CD4-positive, CD25-positive, alpha-beta regulatory T cell (primary cell): ENCODE data around the gene APOM. TPM values are rescaled to one million over a fixed set of nuclear protein-coding genes. Genes with fewer than 3 reads are reported as not detected.

Experiments
- ATAC-seq, 2 donors: fragments of 150-1000 bp; cut with Tn5 transposase; one replicate each; pipeline ENCODE4 v1.10.0; 2021; ENCODE audit warnings: low read depth in 2 of 2, moderate number of reproducible peaks in 2 of 2, moderate library complexity in 1 of 2
- DNase-seq, 3 donors: peaks; one replicate each; pipeline versions ENCODE4 v3.0.0 to v3.0.0-alpha.2; 2012 to 2022; ENCODE audit warnings: mixed read lengths in 1 of 3
- H3K27ac ChIP-seq: one replicate; pipeline ENCODE4 v1.7.0; 2013; ENCODE audit warnings: mild to moderate bottlenecking, low read length; ENCODE audit not compliant: insufficient read depth, poor library complexity, severe bottlenecking
- H3K27me3 ChIP-seq: one replicate; pipeline ENCODE4 v1.7.0; 2013; ENCODE audit warnings: low read length; ENCODE audit not compliant: control insufficient read depth, insufficient read depth
- H3K36me3 ChIP-seq: one replicate; pipeline ENCODE4 v1.7.0; 2013; ENCODE audit warnings: mild to moderate bottlenecking, low read length, moderate library complexity; ENCODE audit not compliant: control insufficient read depth, insufficient read depth
- H3K4me1 ChIP-seq: 2 replicates; pipeline ENCODE4 v1.7.0; 2013; ENCODE audit warnings: mild to moderate bottlenecking, low read length; ENCODE audit not compliant: insufficient read depth, control insufficient read depth, poor library complexity, severe bottlenecking
- H3K4me3 ChIP-seq: one replicate; pipeline ENCODE4 v1.7.0; 2013; ENCODE audit warnings: low read depth, mild to moderate bottlenecking, low read length, moderate library complexity
- H3K9me3 ChIP-seq, 2 experiments: 1 replicate in 1 of 2; 2 replicates in 1 of 2; pipeline ENCODE4 v1.7.0; 2013; ENCODE audit warnings: low read length in 2 of 2, mild to moderate bottlenecking in 1 of 2, moderate library complexity in 1 of 2; ENCODE audit not compliant: control insufficient read depth in 2 of 2
- H3K27ac Mint-ChIP-seq, 3 donors: one replicate each; pipeline ENCODE4 v1.8.0; 2020 to 2022; ENCODE audit warnings: mild to moderate bottlenecking in 3 of 3, mixed read lengths in 3 of 3, moderate library complexity in 2 of 3
- H3K27me3 Mint-ChIP-seq: one replicate; pipeline ENCODE4 v1.8.0; 2022; ENCODE audit warnings: mild to moderate bottlenecking, mixed read lengths
- H3K36me3 Mint-ChIP-seq: one replicate; pipeline ENCODE4 v1.8.0; 2020; ENCODE audit warnings: mixed read lengths
- H3K4me1 Mint-ChIP-seq, 4 donors: one replicate each; pipeline ENCODE4 v1.8.0; 2020 to 2022; ENCODE audit warnings: mixed read lengths in 4 of 4, mild to moderate bottlenecking in 1 of 4
- H3K4me3 Mint-ChIP-seq, 4 donors: one replicate each; pipeline ENCODE4 v1.8.0; 2020 to 2022; ENCODE audit warnings: mild to moderate bottlenecking in 4 of 4, mixed read lengths in 4 of 4, moderate library complexity in 3 of 4
- H3K9me3 Mint-ChIP-seq, 7 donors: one replicate each; pipeline ENCODE4 v1.8.0; 2020 to 2022; ENCODE audit warnings: mixed read lengths in 7 of 7, mild to moderate bottlenecking in 3 of 7, moderate library complexity in 2 of 7
- polyA plus RNA-seq, 4 donors: library from polyadenylated mRNA; unstranded; fragments of 300-500 nt; fragmentation: Illumina TruSeq; gene quantifications; one replicate each; pipeline ENCODE4 v1.2.3, GENCODE V29; 2021
- total RNA-seq: library from RNA; stranded (reverse); gene quantifications from one replicate; pipeline ENCODE4 v1.2.3, GENCODE V29; 2022

Gene APOM
- total and polyA plus RNA-seq, 5 donors from 2014 or later, result 1.7 to 4.1 (median 2.6) TPM

DNA sequence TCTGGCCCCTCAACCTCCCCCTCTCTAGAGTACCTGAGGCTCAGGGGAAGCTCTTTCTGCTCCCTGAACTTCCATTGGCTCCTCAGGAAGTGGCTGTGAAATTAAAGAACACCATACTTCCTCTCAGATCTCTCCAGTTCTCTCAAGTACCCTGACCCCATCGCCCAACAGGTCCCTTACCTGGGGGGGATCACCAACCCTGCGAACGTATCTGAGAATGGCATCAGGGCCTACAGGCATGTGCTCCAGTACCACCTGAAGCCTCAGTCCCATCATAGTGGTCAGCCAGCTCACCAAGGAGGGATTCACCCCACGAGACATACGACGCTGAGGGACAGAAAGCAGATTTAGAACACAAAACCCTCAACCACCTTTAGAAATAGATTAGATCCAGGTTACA, 15.1 kb upstream of the APOM start:
- Mint-ChIP-seq H3K36me3 (peaks cover 42% of the 10 kb centered on the region), H3K4me3 (no peak overlapping the region), H3K27me3 (no peaks in the 10 kb centered on the region), H3K4me1 (peaks cover 0 to 5% (median 3%) of the 10 kb centered on the region in 4 donors), H3K9me3 (no peaks in the 10 kb centered on the region), H3K27ac (peak overlapping the region in 1 of 3 donors; percentile 65)
- H3K36me3 ChIP-seq, result peaks cover 89% of the 10 kb centered on the region
- H3K9me3 ChIP-seq, result no peaks in the 10 kb centered on the region
- no peak overlapping the region for H3K4me3 ChIP-seq
- ATAC-seq (no peak), DNase-seq (no peak)
- H3K27ac ChIP-seq, result no peak overlapping the region
- no peaks in the 10 kb centered on the region for H3K4me1 ChIP-seq
- no peaks in the 10 kb centered on the region for H3K27me3 ChIP-seq

DNA sequence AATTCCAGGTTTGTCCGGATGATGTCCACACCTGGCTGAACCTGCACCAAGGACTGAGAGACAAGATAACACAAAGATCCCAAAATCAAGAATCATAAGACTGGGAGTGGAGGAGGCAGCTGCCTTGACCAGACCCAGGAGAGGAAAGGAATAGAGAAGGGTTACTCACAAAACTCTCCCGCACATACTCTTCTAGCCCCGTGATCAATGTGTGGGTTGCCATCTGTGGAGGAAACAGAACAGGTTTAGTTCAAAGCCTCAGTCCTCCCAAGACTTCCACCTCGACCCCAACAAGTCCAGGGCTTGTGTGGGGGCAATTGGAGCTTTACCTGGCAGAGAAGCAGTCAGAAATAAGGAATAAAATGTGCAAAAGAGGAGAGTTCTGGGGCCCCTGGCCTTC, 14.3 kb upstream of the APOM start:
- no peak for ATAC-seq

DNA sequence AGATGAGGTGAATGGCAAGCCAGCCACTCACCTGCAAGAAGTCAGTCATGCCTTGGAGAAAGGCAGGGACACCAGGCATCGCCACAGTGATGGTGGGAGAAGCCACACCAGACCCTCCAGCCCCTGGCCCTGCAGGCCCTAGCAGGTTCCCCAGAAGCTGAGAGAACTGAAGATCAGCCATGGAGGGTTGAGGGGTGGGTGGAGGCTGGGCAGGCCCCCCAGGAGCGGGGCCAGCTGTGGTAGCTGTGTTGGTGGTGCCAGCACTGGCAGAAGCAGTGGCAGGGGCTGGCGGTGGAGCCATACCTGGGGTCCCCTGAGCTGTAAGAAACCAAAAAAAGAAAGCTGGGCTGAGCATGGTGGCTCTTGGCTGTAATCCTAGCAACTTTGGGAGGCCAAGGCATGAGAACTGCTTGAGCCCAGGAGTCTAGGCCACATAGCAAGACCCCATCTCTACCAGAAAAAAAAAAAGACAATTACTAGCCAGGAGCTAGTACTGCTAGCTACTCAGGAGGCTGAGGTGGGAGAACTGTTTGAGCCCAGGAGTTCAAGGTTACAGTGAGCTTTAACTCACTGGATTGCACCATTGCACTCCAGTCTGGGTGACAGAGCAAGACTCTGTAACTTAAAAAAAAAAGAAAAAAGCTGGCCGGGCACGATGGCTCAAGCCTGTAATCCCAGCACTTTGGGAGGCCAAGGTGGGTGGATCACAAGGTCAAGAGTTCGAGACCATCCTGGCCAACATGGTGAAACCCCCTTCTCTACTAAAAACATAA, 12.7 kb upstream of the APOM start:
- no peaks in the 10 kb centered on the region for H3K9me3 Mint-ChIP-seq
- H3K4me3 Mint-ChIP-seq, result no peak overlapping the region
- H3K4me3 ChIP-seq, result no peak overlapping the region
- no peaks in the 10 kb centered on the region for H3K9me3 ChIP-seq
- no peak overlapping the region for H3K27ac ChIP-seq
- ATAC-seq, result no peak
- H3K27ac Mint-ChIP-seq, result no peak overlapping the region
- peaks cover 90% of the 10 kb centered on the region for H3K36me3 ChIP-seq
- DNase-seq, result no peak
- H3K27me3 Mint-ChIP-seq, result no peaks in the 10 kb centered on the region
- no peaks in the 10 kb centered on the region for H3K27me3 ChIP-seq
- peaks cover 44% of the 10 kb centered on the region for H3K36me3 Mint-ChIP-seq
- H3K4me1 ChIP-seq, result no peaks in the 10 kb centered on the region
- peaks cover 0 to 6% (median 3%) of the 10 kb centered on the region in 4 donors for H3K4me1 Mint-ChIP-seq

More for the DNA sequence above, 14.3 kb upstream of the APOM start:
- no peaks in the 10 kb centered on the region for H3K9me3 ChIP-seq
- no peak overlapping the region for H3K27ac Mint-ChIP-seq
- H3K4me3 ChIP-seq, result no peak overlapping the region
- H3K27ac ChIP-seq, result no peak overlapping the region
- peaks cover 89% of the 10 kb centered on the region for H3K36me3 ChIP-seq
- H3K4me1 ChIP-seq, result no peaks in the 10 kb centered on the region
- H3K4me1 Mint-ChIP-seq, result peaks cover 0 to 6% (median 3%) of the 10 kb centered on the region in 4 donors
- peaks cover 41% of the 10 kb centered on the region for H3K36me3 Mint-ChIP-seq
- no peak for DNase-seq
- H3K27me3 Mint-ChIP-seq, result no peaks in the 10 kb centered on the region
- H3K27me3 ChIP-seq, result no peaks in the 10 kb centered on the region
- H3K4me3 Mint-ChIP-seq, result no peak overlapping the region
- no peaks in the 10 kb centered on the region for H3K9me3 Mint-ChIP-seq

- Mint-ChIP-seq H3K4me1 (peaks cover 0 to 7% (median 4%) of the 10 kb centered on the region in 4 donors), H3K27ac (no peak overlapping the region), H3K9me3 (peaks cover 0 to 2% (median 0%) of the 10 kb centered on the region in 7 donors), H3K27me3 (no peaks in the 10 kb centered on the region), H3K4me3 (no peak overlapping the region), H3K36me3 (peaks cover 45% of the 10 kb centered on the region)
- no peak for ATAC-seq
- no peaks in the 10 kb centered on the region for H3K27me3 ChIP-seq
- no peaks in the 10 kb centered on the region for H3K4me1 ChIP-seq
- H3K27ac ChIP-seq, result no peak overlapping the region
- H3K9me3 ChIP-seq, result no peaks in the 10 kb centered on the region
- DNase-seq, result no peak
- no peak overlapping the region for H3K4me3 ChIP-seq
- H3K36me3 ChIP-seq, result peaks cover 91% of the 10 kb centered on the region
Measured at GRCh38 chr6:31643818-31644454, 11.8 kb upstream of the APOM start.

DNA sequence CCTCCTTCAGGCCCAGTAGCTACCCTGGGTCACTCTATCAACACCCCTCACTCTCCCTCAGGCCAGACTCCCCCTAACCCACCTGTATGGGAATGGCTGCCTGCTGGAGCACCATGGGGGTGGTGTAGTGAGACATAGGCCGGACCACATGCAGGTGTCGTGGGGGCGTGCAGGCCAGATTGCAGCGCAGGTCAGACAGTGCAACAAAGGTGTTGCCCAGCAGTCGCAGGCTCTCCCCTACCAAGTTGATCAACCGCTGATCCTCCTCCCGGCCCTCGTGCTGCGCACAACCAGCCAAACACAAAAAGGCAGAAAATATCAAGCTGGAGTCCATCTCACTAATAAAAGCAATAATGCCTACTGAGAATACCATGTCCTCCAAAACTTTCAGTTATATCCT, 10.4 kb upstream of the APOM start:
- Mint-ChIP-seq H3K9me3 (peaks cover 0 to 2% (median 0%) of the 10 kb centered on the region in 7 donors), H3K27me3 (no peaks in the 10 kb centered on the region), H3K4me3 (no peak overlapping the region), H3K27ac (peak overlapping the region in 2 of 3 donors; percentile 44 to 45), H3K36me3 (peaks cover 44% of the 10 kb centered on the region), H3K4me1 (peaks cover 0 to 20% (median 11%) of the 10 kb centered on the region in 4 donors)
- Histone ChIP-seq H3K27me3 (no peaks in the 10 kb centered on the region), H3K9me3 (no peaks in the 10 kb centered on the region), H3K4me3 (no peak overlapping the region), H3K4me1 (no peaks in the 10 kb centered on the region), H3K36me3 (peaks cover 86% of the 10 kb centered on the region), H3K27ac (no peak overlapping the region)
- DNase-seq (no peak), ATAC-seq (no peak)

- ATAC-seq, result peak in 1 of 2 donors; percentile 19
- peak overlapping the region; percentile 92 for H3K4me3 ChIP-seq
Measured at GRCh38 chr6:31651602-31652191, 4.0 kb upstream of the APOM start.

DNA sequence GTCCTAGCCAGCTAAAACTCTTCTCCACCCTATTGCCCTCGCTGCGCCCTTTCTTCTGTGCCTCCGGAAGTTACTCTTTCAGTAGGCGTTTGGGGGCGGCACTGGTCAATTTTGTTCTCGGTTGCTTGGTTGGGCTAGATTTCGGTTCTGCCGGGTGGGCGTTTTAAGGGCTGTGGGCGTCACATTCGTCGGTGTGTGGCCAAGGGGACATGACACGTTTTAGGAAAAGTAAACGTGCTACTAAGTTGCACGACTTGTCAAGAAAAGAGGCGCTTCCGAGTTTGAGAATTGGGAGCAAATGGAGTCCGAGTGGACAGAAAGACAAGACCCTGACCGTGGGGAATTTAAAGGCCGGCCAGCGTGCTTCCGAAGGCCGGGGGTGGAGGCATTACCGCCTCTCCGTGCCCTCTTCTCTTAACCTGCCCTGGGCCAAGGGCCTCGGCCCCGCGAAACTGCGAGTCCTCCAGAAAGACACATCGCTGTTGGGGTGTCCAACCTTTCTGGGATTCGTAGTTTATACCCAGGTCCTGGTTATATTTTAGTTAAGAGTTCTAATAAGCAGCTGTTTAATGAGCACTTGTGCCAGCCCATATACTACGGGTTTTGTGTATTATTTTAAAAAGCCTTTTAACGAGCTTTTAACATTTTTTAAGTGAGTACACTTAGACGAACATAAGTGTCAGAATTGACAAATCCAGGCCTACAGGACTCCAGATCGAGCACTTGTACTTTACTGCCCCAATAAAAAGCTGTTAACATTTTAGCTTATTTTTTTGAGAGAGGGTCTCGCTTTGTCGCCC, 2.6 kb upstream of the APOM start:
- Mint-ChIP-seq H3K36me3 (peaks cover 23% of the 10 kb centered on the region), H3K27ac (peak overlapping the region; percentile 99 to 100 (median 100)), H3K4me1 (peaks cover 4 to 70% (median 40%) of the 10 kb centered on the region in 4 donors), H3K27me3 (peaks cover 8% of the 10 kb centered on the region), H3K9me3 (peaks cover 0 to 9% (median 0%) of the 10 kb centered on the region in 7 donors), H3K4me3 (peak overlapping the region; percentile 92 to 98 (median 98))
- DNase-seq (peak in 1 of 3 donors; percentile 83), ATAC-seq (peak; percentile 68 to 70)
- Histone ChIP-seq H3K27ac (peak overlapping the region; percentile 99), H3K36me3 (peaks cover 28% of the 10 kb centered on the region), H3K27me3 (no peaks in the 10 kb centered on the region), H3K4me3 (peak overlapping the region; percentile 92), H3K4me1 (peaks cover 33% of the 10 kb centered on the region), H3K9me3 (no peaks in the 10 kb centered on the region)

More at GRCh38 chr6:31651602-31652191, 4.0 kb upstream of the APOM start:
- Histone ChIP-seq H3K9me3 (no peaks in the 10 kb centered on the region), H3K36me3 (peaks cover 34% of the 10 kb centered on the region), H3K27me3 (no peaks in the 10 kb centered on the region), H3K4me1 (peaks cover 23% of the 10 kb centered on the region), H3K27ac (peak overlapping the region; percentile 99)
- Mint-ChIP-seq H3K9me3 (peaks cover 0 to 9% (median 0%) of the 10 kb centered on the region in 7 donors), H3K27ac (peak overlapping the region; percentile 99 to 100 (median 100)), H3K27me3 (peaks cover 8% of the 10 kb centered on the region), H3K4me1 (peaks cover 4 to 58% (median 30%) of the 10 kb centered on the region in 4 donors), H3K36me3 (peaks cover 30% of the 10 kb centered on the region), H3K4me3 (peak overlapping the region; percentile 92 to 98 (median 98))
- DNase-seq, result peak in 1 of 3 donors; percentile 77
